Ectodermal cell (in vitro differentiated cells): ENCODE data around the gene HTR2C.
"Not testable (repeated sequence)": the region's sequence is repeated elsewhere in the genome, so short reads cannot be mapped to it uniquely, and the experiment has no call there.

Experiments used
- H3K27ac ChIP-seq: 2 replicates; pipeline ENCODE4 v1.7.0; 2013; ENCODE audit warnings: mild to moderate bottlenecking, low read depth, low read length; ENCODE audit not compliant: insufficient read depth, poor library complexity, severe bottlenecking
- H3K27me3 ChIP-seq: 2 replicates; pipeline ENCODE4 v1.7.0; 2013; ENCODE audit warnings: mild to moderate bottlenecking, low read length; ENCODE audit not compliant: insufficient read depth, control insufficient read depth, poor library complexity, severe bottlenecking
- H3K36me3 ChIP-seq: one replicate; pipeline ENCODE4 v1.7.0; 2013; ENCODE audit warnings: low read length; ENCODE audit not compliant: control insufficient read depth, insufficient read depth
- H3K4me1 ChIP-seq: one replicate; pipeline ENCODE4 v1.7.0; 2013; ENCODE audit warnings: low read length; ENCODE audit not compliant: control insufficient read depth, insufficient read depth
- H3K4me3 ChIP-seq: 2 replicates; pipeline ENCODE4 v1.7.0; 2013; ENCODE audit warnings: low read depth, low read length, control low read depth; ENCODE audit not compliant: insufficient read depth
- H3K9me3 ChIP-seq: 2 replicates; pipeline ENCODE4 v1.7.0; 2013; ENCODE audit warnings: mild to moderate bottlenecking, low read length, moderate library complexity; ENCODE audit not compliant: control insufficient read depth
- WGBS, 2 experiments: methylation state at CpG; one replicate each; pipeline ENCODE4 v1.1.7; 2013; ENCODE audit warnings: missing lambda C conversion rate in 2 of 2; 5-methylcytosine and 5-hydroxymethylcytosine counted together

Gene HTR2C

GRCh38 chrX:114599911-114600310, 16.0 kb downstream of the HTR2C start:
- no peak overlapping the region for H3K4me3 ChIP-seq
- no peaks in the 10 kb centered on the region for H3K4me1 ChIP-seq
- 83 to 89% methylated on average over 1 to 4 of the region's 4 CpGs for WGBS, 2 experiments

GRCh38 chrX:114606619-114607018, 22.7 kb downstream of the HTR2C start:
- H3K4me3 ChIP-seq, H3K27me3 ChIP-seq, H3K36me3 ChIP-seq, H3K27ac ChIP-seq, H3K9me3 ChIP-seq, H3K4me1 ChIP-seq: not testable (repeated sequence)
- 70 to 92% methylated on average over 5 to 6 of the region's 10 CpGs for WGBS, 2 experiments

More at GRCh38 chrX:114599911-114600310, 16.0 kb downstream of the HTR2C start:
- H3K27me3 ChIP-seq = no peaks in the 10 kb centered on the region
- no peaks in the 10 kb centered on the region for H3K36me3 ChIP-seq
- H3K27ac ChIP-seq = no peak overlapping the region
- H3K9me3 ChIP-seq = no peaks in the 10 kb centered on the region

- WGBS, 2 experiments = 72 to 74% methylated on average over 5 to 6 of the region's 11 CpGs
- H3K4me3 ChIP-seq = no peak overlapping the region
- no peaks in the 10 kb centered on the region for H3K4me1 ChIP-seq
- H3K36me3 ChIP-seq = no peaks in the 10 kb centered on the region
- no peak overlapping the region for H3K27ac ChIP-seq
- H3K9me3 ChIP-seq = no peaks in the 10 kb centered on the region
- H3K27me3 ChIP-seq = no peaks in the 10 kb centered on the region
Measured at GRCh38 chrX:114611018-114611619, 27.2 kb downstream of the HTR2C start.

- H3K36me3 ChIP-seq = no peaks in the 10 kb centered on the region
- no peak overlapping the region for H3K27ac ChIP-seq
- H3K4me1 ChIP-seq = no peaks in the 10 kb centered on the region
- H3K9me3 ChIP-seq = no peaks in the 10 kb centered on the region
- no peak overlapping the region for H3K4me3 ChIP-seq
- no peaks in the 10 kb centered on the region for H3K27me3 ChIP-seq
Measured at GRCh38 chrX:114615765-114616164, 31.9 kb downstream of the HTR2C start.

GRCh38 chrX:114619874-114620273, 36.0 kb downstream of the HTR2C start:
- no peaks in the 10 kb centered on the region for H3K36me3 ChIP-seq
- no peaks in the 10 kb centered on the region for H3K4me1 ChIP-seq
- no peak overlapping the region for H3K4me3 ChIP-seq
- no peak overlapping the region for H3K27ac ChIP-seq
- no peaks in the 10 kb centered on the region for H3K9me3 ChIP-seq
- H3K27me3 ChIP-seq = no peaks in the 10 kb centered on the region
- WGBS, 2 experiments = 14% methylated on average over 1 of the region's 2 CpGs; no CpG with 5 or more reads in 1 of the 2 experiments

GRCh38 chrX:114626323-114626722, 42.4 kb downstream of the HTR2C start:
- no peak overlapping the region for H3K4me3 ChIP-seq
- no peaks in the 10 kb centered on the region for H3K4me1 ChIP-seq
- no peak overlapping the region for H3K27ac ChIP-seq
- no peaks in the 10 kb centered on the region for H3K9me3 ChIP-seq
- no peaks in the 10 kb centered on the region for H3K36me3 ChIP-seq
- no peaks in the 10 kb centered on the region for H3K27me3 ChIP-seq

GRCh38 chrX:114635986-114636385, 52.1 kb downstream of the HTR2C start:
- no peak overlapping the region for H3K4me3 ChIP-seq
- 9% methylated on average over 1 of the region's 1 CpG; no CpG with 5 or more reads in 1 of the 2 experiments for WGBS, 2 experiments

GRCh38 chrX:114650351-114650750, 66.5 kb downstream of the HTR2C start:
- Histone ChIP-seq H3K36me3 (no peaks in the 10 kb centered on the region), H3K4me1 (no peaks in the 10 kb centered on the region), H3K27me3 (no peaks in the 10 kb centered on the region), H3K9me3 (no peaks in the 10 kb centered on the region), H3K27ac (no peak overlapping the region), H3K4me3 (no peak overlapping the region)

More at GRCh38 chrX:114635986-114636385, 52.1 kb downstream of the HTR2C start:
- Histone ChIP-seq H3K27ac (no peak overlapping the region), H3K36me3 (no peaks in the 10 kb centered on the region), H3K4me1 (no peaks in the 10 kb centered on the region), H3K9me3 (no peaks in the 10 kb centered on the region), H3K27me3 (no peaks in the 10 kb centered on the region)

- no peaks in the 10 kb centered on the region for H3K9me3 ChIP-seq
- WGBS, 2 experiments = 100% methylated on average over 1 of the region's 2 CpGs; no CpG with 5 or more reads in 1 of the 2 experiments
- no peaks in the 10 kb centered on the region for H3K36me3 ChIP-seq
- no peaks in the 10 kb centered on the region for H3K4me1 ChIP-seq
- no peak overlapping the region for H3K27ac ChIP-seq
- no peaks in the 10 kb centered on the region for H3K27me3 ChIP-seq
- H3K4me3 ChIP-seq = no peak overlapping the region
Measured at GRCh38 chrX:114675365-114675764, 91.5 kb downstream of the HTR2C start.

GRCh38 chrX:114700533-114700932, 116.6 kb downstream of the HTR2C start:
- WGBS, 2 experiments = 81 to 86% methylated on average over 9 of the region's 17 CpGs

GRCh38 chrX:114709406-114709805, 125.5 kb downstream of the HTR2C start:
- Histone ChIP-seq H3K4me3 (no peak overlapping the region), H3K4me1 (no peaks in the 10 kb centered on the region), H3K36me3 (no peaks in the 10 kb centered on the region), H3K27me3 (no peaks in the 10 kb centered on the region), H3K27ac (no peak overlapping the region), H3K9me3 (no peaks in the 10 kb centered on the region)
- WGBS, 2 experiments = 85 to 94% methylated on average over 1 of the region's 1 CpG

More at GRCh38 chrX:114700533-114700932, 116.6 kb downstream of the HTR2C start:
- H3K9me3 ChIP-seq, H3K36me3 ChIP-seq, H3K4me1 ChIP-seq, H3K4me3 ChIP-seq, H3K27ac ChIP-seq, H3K27me3 ChIP-seq: not testable (repeated sequence)
